ENCODE measurements around the gene SMYD1. TPM values are rescaled to one million over a fixed set of nuclear protein-coding genes. Genes with fewer than 3 reads are reported as not detected.

Gene SMYD1
- total RNA-seq, 1 experiment from 2014 or later = not detected

DNA sequence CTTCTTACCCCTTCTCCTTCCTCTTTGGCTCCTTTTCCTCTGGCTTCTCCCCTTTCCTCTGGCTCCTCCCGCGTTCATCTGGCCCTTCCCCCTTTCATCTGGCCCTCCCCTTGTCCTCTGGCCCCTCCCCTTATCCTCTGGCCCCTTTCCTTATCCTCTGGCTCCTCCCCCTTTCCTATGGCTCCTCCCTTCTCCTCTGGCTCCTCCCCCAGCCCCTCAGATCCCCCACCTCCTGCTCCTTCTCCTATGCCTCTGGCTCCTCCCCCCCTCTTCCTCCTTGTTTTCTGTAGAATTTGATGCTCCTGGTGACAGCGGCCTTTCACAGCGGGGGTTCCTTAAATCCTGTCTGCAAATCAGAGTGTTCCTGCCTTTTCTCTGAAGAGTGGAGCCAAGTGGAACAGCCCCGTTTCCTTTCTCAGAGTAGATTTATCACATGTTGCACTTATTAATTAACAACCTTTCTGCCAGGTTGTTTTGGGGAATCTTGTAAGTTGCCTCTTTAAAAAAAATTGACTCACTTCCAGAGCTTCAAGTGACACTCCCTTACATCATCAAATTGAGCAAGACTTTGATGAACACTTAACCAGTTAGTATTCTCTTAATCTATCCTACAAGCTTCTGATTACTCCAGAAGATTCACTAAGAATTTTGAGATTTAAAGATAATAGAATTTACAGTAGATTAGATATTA is 32.3 kb downstream of the SMYD1 start:
- H3K4me1 ChIP-seq (ENCODE audit: control insufficient read depth in 1 of 2, insufficient read depth in 2 of 2, low read length in 2 of 2) = no peaks in the 10 kb centered on the region
- no peaks in the 10 kb centered on the region for H4K20me1 ChIP-seq (ENCODE audit: insufficient read depth)
- H3K9me3 ChIP-seq (ENCODE audit: control insufficient read depth in 1 of 2, insufficient read depth in 1 of 2, low read depth in 1 of 2, low read length in 2 of 2) = no peaks in the 10 kb centered on the region
- H3K27ac ChIP-seq (ENCODE audit: low read depth, low read length) = no peak overlapping the region
- ATAC-seq (peak; percentile 98), DNase-seq (ENCODE audit: low read depth, low spot score) (peak; percentile 41)
- RAD21 ChIA-PET (ENCODE audit: low non-redundant PET in 1 of 2, low total read pairs in 2 of 2, uncharacterized antibody in 2 of 2, unreplicated experiment in 2 of 2) = no interaction called here
- no peaks in the 10 kb centered on the region for H3K27me3 ChIP-seq (ENCODE audit: insufficient read depth, low read length)
- TF ChIP-seq SP1 (IDR thresholded peaks at IDR 0.05; ENCODE audit: low read depth) (peak; percentile 27; the same call in 1 of the 2 replicates), ZNF274 (IDR thresholded peaks at IDR 0.05; ENCODE audit: low read depth, low read length) (no peak), CEBPB (IDR thresholded peaks at IDR 0.05; ENCODE audit: low read depth) (peak; percentile 87), JUND (IDR thresholded peaks at IDR 0.05) (no peak), CBX3 (IDR thresholded peaks at IDR 0.05; ENCODE audit: low read depth) (no peak), ELF1 (IDR thresholded peaks at IDR 0.05; ENCODE audit: borderline replicate concordance, low read depth) (no peak), EGR1 (IDR thresholded peaks at IDR 0.05; ENCODE audit: low read depth) (no peak), EZH2 (IDR thresholded peaks at IDR 0.05) (no peak), POLR2AphosphoS5 (IDR thresholded peaks at IDR 0.05; ENCODE audit: low read depth, low read length) (no peak), EZH2phosphoT487 (IDR thresholded peaks at IDR 0.05; ENCODE audit: borderline replicate concordance) (no peak), SRF (IDR thresholded peaks at IDR 0.05; ENCODE audit: low read depth) (no peak), YY1 (IDR thresholded peaks at IDR 0.05; ENCODE audit: extremely low read depth, insufficient replicate concordance, low read depth, low read length) (no peak)
- TF ChIP-seq, protein P1, sequence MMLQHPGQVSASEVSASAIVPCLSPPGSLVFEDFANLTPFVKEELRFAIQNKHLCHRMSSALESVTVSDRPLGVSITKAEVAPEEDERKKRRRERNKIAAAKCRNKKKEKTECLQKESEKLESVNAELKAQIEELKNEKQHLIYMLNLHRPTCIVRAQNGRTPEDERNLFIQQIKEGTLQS (IDR thresholded peaks at IDR 0.05) = no peak
- TF ChIP-seq, protein P2, sequence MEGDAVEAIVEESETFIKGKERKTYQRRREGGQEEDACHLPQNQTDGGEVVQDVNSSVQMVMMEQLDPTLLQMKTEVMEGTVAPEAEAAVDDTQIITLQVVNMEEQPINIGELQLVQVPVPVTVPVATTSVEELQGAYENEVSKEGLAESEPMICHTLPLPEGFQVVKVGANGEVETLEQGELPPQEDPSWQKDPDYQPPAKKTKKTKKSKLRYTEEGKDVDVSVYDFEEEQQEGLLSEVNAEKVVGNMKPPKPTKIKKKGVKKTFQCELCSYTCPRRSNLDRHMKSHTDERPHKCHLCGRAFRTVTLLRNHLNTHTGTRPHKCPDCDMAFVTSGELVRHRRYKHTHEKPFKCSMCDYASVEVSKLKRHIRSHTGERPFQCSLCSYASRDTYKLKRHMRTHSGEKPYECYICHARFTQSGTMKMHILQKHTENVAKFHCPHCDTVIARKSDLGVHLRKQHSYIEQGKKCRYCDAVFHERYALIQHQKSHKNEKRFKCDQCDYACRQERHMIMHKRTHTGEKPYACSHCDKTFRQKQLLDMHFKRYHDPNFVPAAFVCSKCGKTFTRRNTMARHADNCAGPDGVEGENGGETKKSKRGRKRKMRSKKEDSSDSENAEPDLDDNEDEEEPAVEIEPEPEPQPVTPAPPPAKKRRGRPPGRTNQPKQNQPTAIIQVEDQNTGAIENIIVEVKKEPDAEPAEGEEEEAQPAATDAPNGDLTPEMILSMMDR (IDR thresholded peaks at IDR 0.05 in 2 of 3, conservative IDR thresholded peaks at IDR 0.05 in 1 of 3; ENCODE audit: borderline replicate concordance in 1 of 3, insufficient read depth in 1 of 3, low read depth in 2 of 3, low read length in 2 of 3) = no peak
- TF ChIP-seq, protein P3, sequence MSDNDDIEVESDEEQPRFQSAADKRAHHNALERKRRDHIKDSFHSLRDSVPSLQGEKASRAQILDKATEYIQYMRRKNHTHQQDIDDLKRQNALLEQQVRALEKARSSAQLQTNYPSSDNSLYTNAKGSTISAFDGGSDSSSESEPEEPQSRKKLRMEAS (IDR thresholded peaks at IDR 0.05) = no peak
- CTCF ChIA-PET = interaction anchor here (1.9 kb wide), 1 partner anchor 39 kb away, joined by 6 read pairs; no protein-coding TSS in a partner anchor
- intact Hi-C loops (cut with micrococcal nuclease) = no loop called here
- no peak overlapping the region for H3K4me3 ChIP-seq (replicated peaks in 1 of 2; ENCODE audit: low read depth in 1 of 2, low read length in 2 of 2)
- POLR2A ChIA-PET = no interaction called here
- no peak overlapping the region for H3K9ac ChIP-seq (ENCODE audit: low read length)
- no peak overlapping the region for H3K4me2 ChIP-seq (ENCODE audit: low read length)
- no peak overlapping the region for H2AFZ ChIP-seq (ENCODE audit: low read depth, low read length, poor library complexity, severe bottlenecking)
- BruUV-seq (replicated peaks) = no TSS peak
- no peaks in the 10 kb centered on the region for H3K9me2 ChIP-seq (ENCODE audit: insufficient read depth)
- no peaks in the 10 kb centered on the region for H3K36me3 ChIP-seq (ENCODE audit: control insufficient read depth in 1 of 2, insufficient read depth in 2 of 2, low read length in 2 of 2)
- H3K79me2 ChIP-seq (ENCODE audit: insufficient read depth, low read length) = no peaks in the 10 kb centered on the region

All from HCT116 (cell line).